Measurements from ENCODE around the gene ZC3H4.
"Not testable (repeated sequence)": the region's sequence is repeated elsewhere in the genome, so short reads cannot be mapped to it uniquely, and the experiment has no call there.

The ZC3H4 gene
- total RNA-seq = 76.9 to 80.1 reads per million in 2 donors

DNA sequence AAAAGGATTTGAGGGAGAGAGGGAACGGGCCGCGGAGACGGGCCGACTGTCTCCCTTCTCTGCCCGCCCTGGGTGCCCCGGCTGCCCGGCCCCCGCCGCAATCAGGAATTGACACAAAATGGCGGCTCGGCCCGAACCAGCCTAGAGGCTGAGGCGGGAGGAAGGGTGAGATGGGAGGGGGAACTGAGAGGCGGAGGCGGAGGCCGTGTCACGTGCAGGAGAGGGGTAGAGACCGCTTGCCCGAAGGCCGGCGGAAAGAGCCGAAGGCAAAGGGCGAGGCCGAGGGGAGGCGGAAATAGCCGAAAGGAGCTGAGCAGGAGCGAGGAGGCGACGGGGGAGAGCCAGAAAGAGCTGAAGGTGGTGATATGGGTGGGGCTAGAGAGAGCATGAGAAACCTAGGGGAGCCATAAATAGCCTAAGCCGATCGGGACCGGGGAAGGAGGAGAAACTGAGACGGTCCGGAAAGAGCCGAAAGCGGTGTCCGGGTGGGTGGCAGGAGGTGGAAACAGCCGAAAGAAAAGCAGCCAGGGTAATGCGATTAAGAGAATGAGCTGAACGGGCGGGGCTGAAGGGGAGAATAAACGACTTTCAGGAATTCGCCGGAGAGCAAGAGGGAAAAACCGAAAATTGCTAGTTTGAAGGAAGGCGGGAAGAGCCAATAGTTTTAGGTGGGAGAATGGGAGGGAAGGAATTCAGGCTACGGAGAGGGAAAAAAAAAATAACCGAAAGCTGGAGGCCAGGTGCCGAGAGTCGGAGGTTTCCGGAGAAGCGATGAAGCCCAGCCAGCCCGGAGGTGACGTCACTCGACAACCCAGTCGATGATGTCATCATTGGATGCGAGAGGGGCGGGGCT, at the start of gene ZC3H4:
Gene ZC3H4 (minus strand): TSS at position 780 of the 853 bp plus-strand sequence. CDS start 1,192 bp downstream, outside the sequence.
- DNase-seq = peak; percentile 95

- no peak for DNase-seq
Observed at GRCh38 chr19:47161876-47162489, 48.4 kb upstream of the ZC3H4 start.

- no peak for DNase-seq
Observed at GRCh38 chr19:47158879-47159503, 45.4 kb upstream of the ZC3H4 start.

DNA sequence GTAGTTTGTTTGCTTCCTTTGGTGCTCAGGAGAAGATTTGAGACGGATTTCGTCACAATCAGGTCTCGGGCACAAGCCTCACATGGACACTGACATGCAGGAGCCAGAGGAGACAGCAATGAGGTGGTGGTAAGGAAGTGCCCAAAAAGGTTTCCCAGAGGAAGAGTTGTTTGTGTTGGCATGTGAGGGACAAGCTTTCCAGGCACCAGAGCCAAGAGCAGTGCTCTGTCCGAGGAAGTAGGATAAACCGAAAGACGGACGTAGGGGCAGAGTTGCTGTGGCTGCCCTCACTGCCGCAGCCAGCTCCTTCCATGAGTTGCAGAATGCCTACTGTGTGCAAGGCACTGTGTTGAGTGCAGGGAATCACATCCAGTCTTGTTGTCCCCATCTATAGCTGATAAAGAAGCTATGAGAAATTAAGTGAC, 44.8 kb upstream of the ZC3H4 start:
- DNase-seq = no peak

DNA sequence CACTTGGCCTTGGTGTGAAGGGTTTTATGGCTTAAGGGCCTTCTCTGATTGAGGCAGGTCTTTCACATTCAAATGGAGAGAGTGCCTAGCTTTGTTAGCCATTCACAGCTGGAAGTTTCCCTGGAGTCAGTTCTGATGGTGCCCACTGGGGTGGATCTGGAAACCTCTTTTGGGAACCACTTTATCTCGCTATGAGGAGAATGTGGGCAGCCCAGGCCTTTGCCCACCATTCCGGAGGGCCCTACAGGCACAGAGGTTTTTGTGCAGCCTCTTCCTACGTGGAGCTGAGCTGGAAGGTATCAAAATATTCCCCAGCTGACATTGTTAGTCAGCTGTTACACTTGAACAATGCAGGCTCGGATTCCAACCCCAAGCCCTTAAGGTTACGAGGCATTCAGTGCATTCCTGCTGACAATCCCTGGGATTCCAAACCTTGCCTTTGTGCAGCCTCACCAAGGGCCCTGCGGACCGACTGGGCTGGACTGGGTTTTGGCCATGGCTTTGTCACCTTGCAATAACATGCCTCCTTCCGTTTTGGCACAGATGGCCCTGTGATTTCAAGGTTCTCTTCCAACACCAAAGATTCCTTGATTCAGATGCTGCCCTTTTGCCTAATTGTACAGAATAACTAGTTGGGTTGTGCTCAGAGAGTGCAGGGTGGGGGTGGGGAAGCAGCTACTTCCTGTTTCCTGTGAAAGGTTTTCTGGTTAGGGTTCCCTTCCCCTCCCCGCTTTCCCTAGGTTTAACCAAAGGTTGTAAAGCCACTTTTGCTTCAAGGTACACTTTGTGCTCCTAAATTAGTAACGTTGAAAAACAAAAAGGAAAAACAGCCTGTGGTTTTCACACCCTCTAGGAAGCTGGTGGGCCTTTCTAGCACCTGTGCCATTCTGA, 44.1 kb upstream of the ZC3H4 start:
- DNase-seq = no peak

GRCh38 chr19:47156861-47157430, 43.4 kb upstream of the ZC3H4 start:
- DNase-seq = no peak

DNA sequence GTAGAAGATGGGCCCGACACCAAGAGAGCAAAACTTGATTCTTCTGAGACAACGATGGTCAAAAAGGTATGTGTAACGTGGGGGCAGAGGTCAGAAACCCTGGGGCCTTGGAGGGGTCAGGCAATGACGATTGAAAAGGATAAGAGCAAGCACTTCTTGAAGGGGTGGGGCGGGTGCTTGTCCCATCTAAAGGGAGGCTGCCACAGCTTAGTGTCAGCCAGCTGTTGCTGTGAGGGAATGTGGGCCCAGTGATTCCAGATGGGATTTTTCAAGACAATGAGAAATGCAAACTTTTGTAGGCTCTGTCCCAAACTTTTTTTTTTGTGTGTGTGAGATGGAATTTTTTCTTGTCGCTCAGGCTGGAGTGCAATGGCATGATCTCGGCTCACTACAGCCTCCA, 41.6 kb upstream of the ZC3H4 start:
- DNase-seq = no peak

DNA sequence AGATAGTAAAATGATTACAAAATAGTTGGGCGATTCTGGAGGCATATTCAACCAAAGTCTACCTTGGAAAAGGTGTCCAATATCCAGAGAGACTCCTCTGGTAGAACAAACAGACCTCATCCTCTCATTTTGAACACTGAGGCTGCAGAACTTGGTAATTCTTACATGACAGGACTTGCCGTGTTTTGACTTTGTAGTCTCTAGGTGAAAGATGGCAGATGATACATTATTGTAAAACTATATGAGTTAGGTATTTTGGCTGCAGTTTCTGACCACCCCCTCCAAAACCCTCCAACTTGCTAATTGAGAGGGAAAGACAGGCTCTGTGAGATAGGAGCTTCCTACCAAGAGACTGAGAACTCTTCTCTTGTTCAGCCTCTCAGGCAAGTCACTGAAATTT, 39.7 kb upstream of the ZC3H4 start:
- no peak for DNase-seq

- DNase-seq = no peak
Observed at GRCh38 chr19:47152632-47153031, 39.1 kb upstream of the ZC3H4 start.

DNA sequence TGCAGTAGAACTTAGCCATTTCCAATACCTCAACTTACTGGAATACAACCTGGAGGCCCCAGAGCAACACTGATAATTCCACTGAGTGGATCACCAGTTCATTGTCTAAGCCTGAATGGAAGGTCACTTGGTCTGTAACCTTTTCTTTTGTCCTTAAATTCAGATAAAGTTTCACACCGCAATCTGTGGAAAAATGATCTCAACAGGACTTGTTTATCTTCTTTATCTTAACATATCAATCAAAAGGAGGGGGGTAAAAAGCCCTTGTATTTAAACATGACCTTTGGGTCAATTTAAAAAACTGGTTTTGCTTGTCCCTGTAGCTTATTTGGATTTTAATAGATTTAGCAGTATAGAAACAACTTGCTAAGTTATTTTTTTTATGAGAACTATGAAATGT, 38.6 kb upstream of the ZC3H4 start:
- no peak for DNase-seq

DNA sequence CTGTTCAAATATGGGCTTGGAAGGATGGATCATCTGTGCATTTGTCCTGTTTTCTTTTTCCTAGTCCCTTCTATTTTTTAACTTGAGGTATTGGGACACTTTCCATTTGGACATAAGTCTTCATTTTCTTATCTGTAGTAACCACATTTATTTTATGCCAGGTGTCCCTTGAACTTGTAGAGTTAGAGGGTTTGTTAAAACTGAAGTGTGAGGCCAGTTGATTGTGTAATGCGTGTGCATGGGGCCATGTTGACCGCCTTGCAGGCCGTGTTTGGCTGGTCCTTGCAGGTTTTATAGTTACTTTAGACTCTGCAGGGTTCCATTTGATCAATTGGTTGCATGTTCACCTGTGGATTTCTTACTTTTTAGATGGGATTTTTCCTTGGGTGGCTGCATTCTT, 38.1 kb upstream of the ZC3H4 start:
- DNase-seq = no peak

DNA sequence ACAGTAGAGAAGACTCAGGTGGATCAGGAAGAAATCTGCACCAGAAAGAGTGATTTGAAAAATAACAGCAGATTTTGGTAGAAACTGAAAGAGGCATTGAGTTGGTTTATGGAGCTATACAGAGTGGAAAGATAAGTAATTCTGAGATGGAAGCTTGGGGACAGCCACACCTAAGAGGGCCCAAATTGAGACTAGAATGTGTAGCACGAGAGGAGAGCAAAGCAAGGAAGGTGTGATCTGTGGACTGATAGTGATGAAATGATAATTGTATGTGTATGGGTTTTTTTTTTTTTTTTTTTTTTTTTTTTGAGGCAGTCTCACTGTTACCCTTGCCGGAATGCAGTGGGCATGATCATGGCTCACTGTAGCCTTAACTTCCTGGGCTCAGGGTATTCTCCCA, 33.3 kb upstream of the ZC3H4 start:
- DNase-seq = no peak

- no peak for DNase-seq
Observed at GRCh38 chr19:47145639-47146486, 32.3 kb upstream of the ZC3H4 start.

GRCh38 chr19:47144630-47145029, 31.1 kb upstream of the ZC3H4 start:
- DNase-seq = no peak

GRCh38 chr19:47143322-47144073, 29.9 kb upstream of the ZC3H4 start:
- DNase-seq = no peak

- no peak for DNase-seq
Observed at GRCh38 chr19:47142779-47143178, 29.2 kb upstream of the ZC3H4 start.

GRCh38 chr19:47141695-47142094, 28.1 kb upstream of the ZC3H4 start:
- no peak for DNase-seq

GRCh38 chr19:47141252-47141651, 27.7 kb upstream of the ZC3H4 start:
- DNase-seq = not testable (repeated sequence)

- DNase-seq = no peak
Observed at GRCh38 chr19:47135156-47135555, 21.6 kb upstream of the ZC3H4 start.

DNA sequence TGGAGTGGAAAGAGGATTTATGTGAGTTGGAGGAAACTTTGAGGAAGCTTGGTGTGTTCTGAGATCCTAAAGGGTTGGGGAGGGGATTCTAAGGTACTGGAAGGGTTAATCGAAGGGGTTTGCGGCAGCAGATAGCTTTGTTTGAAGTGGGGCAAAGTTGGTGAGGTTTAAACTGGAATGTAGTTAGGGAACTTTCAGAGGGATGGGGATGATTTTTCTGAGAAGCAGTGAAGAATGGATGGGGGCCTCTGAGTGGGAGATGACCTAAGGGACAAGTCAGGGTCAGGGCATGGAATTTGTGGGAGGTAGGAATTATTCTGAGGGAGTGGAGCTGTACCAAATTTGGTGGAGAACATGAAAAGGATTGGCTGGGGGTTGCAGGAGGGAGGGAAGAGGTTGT, 21.0 kb upstream of the ZC3H4 start:
- DNase-seq = no peak

DNA sequence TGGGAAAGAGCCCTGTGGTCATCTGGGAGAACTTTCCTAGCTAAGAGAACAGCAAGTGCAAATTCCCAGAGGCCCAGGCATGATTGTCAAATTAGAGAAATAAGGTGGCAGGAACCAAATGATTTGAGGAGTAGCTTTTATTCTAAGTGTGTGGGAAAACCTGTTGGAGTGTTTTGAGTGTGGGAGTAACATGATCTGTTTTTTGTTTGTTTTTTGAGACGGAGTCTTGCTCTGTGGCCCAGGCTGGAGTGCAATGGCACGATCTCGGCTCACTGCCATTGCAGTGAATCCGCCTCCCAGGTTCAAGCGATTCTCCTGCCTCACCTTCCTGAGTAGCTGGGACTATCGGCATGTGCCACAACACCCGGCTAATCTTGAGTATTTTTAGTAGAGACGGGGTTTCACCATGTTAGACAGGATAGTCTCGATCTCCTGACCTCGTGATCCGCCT, 19.5 kb upstream of the ZC3H4 start:
- DNase-seq = no peak
